Right kidney (tissue), 9 donors: Measurements from ENCODE around the gene ERBB4.

Source experiments
- DNase-seq: peaks from one replicate; pipeline ENCODE4 v3.0.0-alpha.2; 2016
- long read RNA-seq, 8 donors: transcript quantifications; one replicate each; lab custom pipeline, GENCODE V29; 2026

ERBB4 gene
- long read RNA-seq, donor 1 = 0 reads
- long read RNA-seq, donor 2 = 0 reads
- long read RNA-seq, donor 3 = 0 reads
- long read RNA-seq, donor 4, partial matches to known transcripts = 11 of 11 reads
- long read RNA-seq, donor 4, other reads (novel, unspliced or antisense) = 0 of 11 reads
- long read RNA-seq, donor 5 = 0 reads
- long read RNA-seq, donor 6, partial matches to known transcripts = 16 of 16 reads
- long read RNA-seq, donor 6, other reads (novel, unspliced or antisense) = 0 of 16 reads
- long read RNA-seq, donor 7, full-length matches to known transcripts = 1 of 8 reads
- long read RNA-seq, donor 7, partial matches to known transcripts = 7 of 8 reads
- long read RNA-seq, donor 7, other reads (novel, unspliced or antisense) = 0 of 8 reads
- long read RNA-seq, donor 8, partial matches to known transcripts = 24 of 24 reads
- long read RNA-seq, donor 8, other reads (novel, unspliced or antisense) = 0 of 24 reads

DNA sequence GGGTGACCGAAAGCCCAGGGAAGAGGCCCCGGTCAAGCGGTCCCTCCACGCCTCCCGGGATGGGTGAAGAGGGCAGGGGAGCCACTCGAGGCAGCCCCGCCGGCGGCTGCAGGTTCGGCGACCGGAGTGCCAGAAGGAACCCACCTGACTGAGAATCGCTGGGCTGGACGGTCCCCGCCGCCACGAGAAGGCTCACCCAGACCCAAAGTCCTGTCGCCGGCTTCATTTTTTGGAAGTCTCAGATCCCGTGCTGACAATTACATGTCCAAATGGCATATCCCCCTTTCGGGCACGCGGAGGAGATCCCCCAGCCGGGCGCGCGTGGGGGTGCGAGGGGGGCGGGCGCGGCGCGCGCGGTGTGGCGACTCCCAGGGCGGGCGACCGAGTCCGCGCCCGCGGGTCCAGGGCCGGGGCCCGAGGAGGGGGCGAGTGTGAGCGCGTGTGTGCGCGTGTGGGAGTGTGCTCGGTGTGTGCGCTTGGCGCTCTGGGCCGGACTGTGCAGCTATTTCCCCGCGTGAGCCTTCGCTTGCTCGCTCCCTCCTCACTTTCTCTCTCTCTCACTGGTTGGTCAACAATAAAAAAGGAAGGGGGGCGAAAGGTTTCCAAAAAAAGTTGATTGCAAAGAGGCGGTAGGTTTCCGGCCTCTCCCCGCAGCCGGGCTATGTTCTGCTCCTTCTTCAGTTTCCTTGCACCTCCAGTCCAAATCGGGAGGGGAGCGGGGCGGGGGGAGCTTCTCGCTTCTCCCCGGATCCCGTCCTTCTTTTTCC is at the start of gene ERBB4:
Gene ERBB4, minus strand, starts transcription at position 498 of the 767 bp plus-strand sequence. Its CDS starts 272 bp downstream, at position 226.
- DNase-seq = peak; percentile 75

GRCh38 chr2:212580117-212580516 is 41.5 kb upstream of the ERBB4 start:
- DNase-seq = no peak

DNA sequence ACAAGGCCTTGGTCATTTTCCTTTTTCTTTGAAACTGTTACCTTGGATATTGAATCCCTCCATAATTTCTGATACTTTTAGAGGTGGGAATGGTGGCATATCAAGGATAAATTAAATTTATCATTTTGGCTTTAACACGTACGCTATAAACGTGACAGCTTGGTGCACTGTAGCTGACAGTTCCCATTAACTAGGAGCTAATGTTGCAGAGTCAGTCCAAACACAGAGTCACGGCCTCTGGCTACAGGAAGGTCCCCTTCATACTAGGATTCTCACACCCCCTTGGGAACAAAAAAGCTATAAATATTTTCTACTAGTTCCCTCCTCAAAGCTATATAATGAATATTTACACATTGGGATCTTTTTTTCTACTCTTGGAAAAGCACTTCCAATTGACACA is 17.7 kb upstream of the ERBB4 start:
- no peak for DNase-seq

DNA sequence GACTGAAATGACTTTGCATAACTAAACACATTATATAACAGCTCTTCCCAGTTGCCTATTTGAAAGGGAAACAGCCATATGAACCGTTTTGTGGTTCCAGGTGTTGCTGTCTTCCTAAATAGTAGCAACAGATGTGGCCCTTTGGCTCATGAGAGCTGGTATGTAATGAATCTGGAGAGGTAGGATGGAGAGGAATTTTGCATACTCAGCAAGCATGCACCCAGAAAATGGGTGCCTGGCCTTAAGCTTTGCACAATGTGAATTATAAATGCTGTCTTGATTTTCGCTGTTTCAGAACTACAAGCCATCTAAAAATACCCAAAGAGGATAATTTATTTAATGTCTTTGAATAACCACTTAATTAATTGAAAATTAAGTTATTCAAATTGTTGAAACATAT is 15.6 kb upstream of the ERBB4 start:
- DNase-seq = no peak

DNA sequence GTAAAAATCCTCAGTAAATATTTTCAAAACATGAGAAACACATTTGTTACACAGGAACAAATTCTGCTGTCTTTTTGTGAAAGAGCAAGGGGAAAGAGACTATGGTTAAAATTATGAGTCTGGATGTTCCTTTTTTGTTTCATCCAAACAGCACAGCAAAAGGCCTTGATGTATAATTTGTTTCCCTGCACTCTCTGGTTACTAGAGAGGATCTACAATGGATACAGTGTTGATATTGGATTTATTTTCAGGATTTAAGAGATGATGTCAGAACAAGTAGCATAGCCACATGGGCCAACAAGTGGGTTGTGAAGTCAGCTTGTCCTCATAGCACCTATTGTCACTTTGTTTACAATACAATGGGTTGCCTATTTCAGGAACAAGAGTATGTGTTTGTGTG is 11.3 kb upstream of the ERBB4 start:
- DNase-seq = no peak

GRCh38 chr2:212549463-212549862 is 10.9 kb upstream of the ERBB4 start:
- DNase-seq = no peak

- DNase-seq = no peak
These were observed 9.8 kb upstream of the ERBB4 start for GRCh38 chr2:212548455-212548819.

GRCh38 chr2:212547716-212548454 is 9.3 kb upstream of the ERBB4 start:
- DNase-seq = no peak

GRCh38 chr2:212546669-212547068 is 8.1 kb upstream of the ERBB4 start:
- DNase-seq = no peak

- no peak for DNase-seq
These were observed 1.7 kb upstream of the ERBB4 start for GRCh38 chr2:212540341-212540740.

DNA sequence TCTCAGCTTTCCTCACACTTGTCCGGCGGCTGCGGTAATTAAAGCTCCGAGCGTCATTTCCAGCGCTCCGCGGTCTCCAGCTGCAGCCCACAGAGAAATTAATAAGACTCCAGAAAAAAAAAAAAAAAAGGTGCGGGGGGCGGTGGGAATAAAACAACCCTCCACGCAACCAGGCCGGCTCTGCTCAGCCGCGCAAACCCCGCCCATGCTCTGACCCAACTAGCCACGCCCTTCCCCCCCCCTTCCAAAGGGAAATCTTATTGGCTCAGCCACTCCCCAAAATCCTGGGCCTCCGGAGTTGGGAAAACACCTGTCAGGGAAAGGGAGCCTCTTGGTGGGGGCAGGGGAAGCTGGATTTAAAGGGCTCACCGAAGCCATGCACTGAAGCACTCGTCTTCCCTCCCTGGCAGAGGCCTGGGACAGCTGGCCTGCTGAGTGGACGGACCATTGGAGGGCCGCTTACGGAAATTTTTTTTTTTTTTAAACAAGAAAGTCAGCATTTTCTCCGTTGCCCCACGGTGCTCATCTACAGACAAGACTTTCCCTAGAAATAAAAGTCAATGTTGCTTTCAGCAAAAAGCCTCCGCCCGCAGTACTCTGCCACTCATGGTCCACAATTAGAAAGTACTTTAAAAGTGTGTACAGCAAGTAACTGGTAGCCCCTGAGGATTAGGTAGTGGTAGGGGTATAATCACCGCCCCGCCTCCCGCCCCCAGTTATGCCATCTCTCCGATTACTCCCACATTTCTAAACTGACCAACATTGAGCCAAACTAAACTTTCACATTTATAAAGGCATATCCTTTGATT is 674 bp upstream of the ERBB4 start:
- DNase-seq = peak; percentile 69

GRCh38 chr2:212537726-212538304 is 787 bp downstream of the ERBB4 start:
- DNase-seq = peak; percentile 81

GRCh38 chr2:212536817-212537725 is 1.5 kb downstream of the ERBB4 start:
- peak; percentile 78 for DNase-seq

DNA sequence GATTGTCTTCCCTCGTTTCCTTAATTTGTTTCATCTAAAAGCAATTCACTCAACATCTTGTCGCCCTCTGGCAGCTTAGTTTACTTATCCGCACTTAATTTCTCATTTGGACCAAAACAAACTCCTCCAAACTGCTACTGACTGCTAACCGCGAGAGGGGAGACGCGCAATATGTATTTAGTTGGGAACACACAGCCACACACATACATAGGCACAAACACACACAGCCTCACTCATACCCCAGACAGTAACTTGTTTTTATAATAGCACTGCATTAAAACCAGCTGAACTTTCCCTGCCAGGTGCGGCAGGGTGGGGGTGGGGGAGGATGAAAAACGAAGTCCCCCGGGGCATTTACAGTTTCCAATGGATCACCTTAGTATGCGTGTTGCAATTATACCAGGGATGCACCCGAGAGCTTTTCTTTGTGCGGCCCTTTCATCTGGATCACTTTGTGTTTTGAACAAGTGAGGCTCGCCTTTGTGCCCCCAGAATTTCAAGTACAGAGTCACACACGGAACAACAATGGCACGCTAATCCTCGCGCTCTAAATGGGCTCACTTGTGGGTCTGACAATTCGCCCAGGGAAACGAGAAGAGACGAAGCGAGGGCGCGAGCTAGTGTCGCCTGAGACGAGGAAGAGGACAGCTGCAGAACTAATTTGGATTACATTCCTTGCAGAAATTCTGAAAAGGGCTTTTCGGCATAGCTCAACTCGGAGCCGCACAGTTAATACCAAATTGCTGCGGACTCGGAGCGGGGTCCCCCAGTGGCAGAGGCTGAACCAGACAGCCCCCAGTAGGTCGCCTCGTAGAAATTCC is 2.4 kb downstream of the ERBB4 start:
- peak; percentile 68 for DNase-seq

DNA sequence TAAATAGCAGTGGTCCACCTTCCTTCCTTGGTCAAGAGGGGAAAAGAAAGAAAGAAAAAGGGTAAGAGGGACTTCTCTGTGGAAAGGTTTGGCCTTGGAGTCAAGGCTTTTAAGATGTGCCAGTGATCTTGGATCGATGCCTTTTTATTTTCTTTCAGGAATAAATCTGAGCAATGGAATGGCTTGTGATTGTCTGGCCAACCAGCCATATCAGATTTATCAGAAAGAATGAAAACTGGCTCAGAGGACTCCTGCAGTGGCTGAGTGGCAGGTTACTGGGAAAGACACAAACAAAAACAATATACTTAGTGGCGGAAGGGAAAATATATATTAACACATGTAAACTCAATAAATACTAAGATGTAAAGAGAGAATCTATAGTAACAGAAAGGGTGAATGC is 4.3 kb downstream of the ERBB4 start:
- no peak for DNase-seq

DNA sequence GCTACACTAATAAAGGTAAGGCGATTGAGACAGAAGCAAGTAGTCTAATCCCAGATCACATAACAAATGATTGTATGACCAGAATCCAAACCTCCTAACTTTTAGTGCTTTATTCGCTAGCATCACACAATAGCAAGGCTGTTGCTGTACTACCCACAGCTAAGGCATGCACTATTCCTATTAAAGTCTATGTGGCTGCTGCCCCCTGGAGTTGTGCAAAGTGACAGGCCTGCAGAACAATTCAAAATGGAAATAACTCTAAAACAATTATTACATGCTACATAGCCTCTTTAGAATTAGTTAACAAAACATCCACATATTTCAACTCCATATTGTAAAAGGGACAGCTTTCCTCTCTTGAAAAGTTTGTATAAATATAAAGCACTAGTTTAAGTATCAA is 6.0 kb downstream of the ERBB4 start:
- no peak for DNase-seq

DNA sequence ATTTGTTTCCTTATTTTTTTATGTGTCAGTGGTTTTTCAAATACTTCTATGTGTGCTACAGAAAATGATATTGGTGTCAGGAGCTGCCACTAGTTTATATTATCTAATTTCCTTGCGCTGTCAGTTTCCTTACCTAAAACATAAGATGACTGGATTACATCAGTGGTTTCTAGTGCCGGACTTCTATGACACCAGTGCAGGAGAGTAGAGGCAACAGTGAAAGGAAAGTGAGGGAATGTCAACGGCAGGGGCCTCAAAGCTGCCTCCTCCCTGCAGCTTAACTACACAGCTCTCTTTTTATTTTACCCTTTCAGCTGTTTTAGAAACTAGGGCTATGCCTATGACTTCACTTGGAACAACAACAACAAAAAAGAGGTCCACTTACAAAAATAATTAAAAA is 6.5 kb downstream of the ERBB4 start:
- DNase-seq = no peak

DNA sequence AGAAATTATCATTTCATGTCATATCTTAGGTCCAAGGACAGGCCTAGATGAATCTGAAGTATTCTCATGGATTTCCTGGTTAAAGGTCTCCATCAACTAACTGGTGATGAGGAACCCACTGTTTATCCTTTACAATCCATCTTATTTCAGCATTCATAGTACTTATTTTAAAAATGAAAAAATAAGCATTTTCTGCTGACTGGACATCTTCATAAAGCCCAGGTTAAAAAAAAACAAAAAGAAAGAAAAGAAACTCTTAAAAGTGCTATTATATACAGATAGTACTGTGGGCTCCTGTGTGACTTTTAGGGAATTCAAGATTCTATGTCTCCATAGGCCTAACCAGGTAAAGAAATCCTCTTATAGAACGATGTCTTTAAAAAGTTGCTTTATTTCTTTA is 7.1 kb downstream of the ERBB4 start:
- no peak for DNase-seq

DNA sequence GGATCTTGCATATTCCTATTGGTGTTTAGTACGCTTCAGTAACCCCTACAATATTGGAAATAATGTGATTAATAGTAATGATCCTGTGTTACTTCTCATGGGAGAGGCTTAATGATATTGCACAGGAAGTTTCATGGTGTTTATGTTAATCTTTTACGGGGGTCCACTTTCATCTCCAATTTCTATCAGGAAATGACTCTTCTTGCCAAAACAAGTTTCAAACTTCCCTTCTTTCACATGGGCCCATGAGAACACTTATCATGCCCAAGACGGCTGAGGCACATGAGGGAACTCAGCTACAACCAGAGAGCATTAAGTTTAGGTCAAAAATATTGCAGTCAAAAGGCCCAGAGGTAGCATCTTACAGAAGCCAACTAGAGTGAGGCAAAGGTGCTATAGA is 7.6 kb downstream of the ERBB4 start:
- no peak for DNase-seq

GRCh38 chr2:212530373-212530772 is 8.2 kb downstream of the ERBB4 start:
- DNase-seq = no peak
